Measurements from ENCODE around the gene KCNJ9.

The KCNJ9 gene

DNA sequence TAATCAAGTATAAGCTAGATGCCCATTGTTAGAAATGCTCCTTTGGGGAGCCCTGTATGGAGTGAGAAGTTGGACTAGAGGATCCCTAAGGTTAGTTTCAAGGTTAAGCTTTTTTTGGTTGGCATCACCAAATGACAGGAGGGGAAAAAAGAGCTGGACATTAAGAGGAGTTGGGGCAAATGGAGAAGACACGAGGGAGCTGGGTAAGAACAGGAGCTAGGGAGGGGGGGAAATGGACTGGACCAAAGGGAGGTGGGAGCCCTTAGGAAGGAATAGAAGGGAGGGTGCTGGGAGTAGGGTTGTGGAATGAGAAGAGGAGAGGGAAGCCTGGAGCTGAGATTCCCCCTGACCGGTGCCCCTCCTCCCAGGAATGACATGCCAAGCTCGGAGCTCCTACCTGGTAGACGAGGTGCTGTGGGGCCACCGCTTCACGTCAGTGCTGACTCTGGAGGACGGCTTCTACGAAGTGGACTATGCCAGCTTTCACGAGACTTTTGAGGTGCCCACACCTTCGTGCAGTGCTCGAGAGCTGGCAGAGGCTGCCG, 5.9 kb downstream of the KCNJ9 start:
- DNase-seq (ENCODE audit: low spot score): no peak

DNA sequence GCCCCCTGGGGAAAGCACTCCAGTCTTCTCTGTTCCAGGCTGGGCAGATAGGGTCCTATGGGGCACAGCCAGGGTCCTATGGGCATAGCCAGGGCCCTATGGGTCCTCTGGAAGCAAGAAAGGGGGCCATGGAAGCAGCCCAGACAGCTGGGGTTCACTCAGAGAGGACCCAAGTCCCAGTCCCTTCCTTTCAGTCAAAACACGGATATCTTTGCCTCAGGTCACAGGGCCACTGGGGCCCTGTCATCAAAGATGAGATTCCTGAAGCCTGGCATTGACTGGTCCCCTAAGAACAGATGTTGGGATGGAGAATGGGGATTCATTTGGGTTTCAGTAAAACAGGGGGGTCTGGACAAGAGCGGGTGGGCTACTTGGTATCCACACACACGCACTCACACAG, 8.5 kb downstream of the KCNJ9 start:
- DNase-seq (ENCODE audit: low spot score): no peak

DNA sequence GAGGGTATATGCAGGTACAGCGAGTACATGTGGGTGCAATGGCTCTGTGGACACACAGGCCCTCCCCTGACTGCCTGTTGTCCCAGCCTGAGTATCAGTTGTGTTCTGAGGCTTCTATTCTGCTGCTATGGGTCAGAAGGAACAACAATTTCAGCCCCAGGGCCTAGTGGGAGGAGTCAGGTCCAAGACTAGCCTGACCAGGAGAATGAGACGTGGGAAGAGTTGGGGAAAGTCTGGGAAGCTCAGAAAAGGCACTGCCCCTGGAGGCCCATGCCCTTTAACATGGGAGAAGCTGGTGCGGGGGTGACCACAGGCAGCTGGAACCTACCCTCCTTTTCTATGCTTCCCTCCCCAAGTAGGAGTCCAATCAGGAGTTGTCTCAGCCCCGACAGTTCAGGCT, 9.4 kb downstream of the KCNJ9 start:
- DNase-seq (ENCODE audit: low spot score): no peak

DNA sequence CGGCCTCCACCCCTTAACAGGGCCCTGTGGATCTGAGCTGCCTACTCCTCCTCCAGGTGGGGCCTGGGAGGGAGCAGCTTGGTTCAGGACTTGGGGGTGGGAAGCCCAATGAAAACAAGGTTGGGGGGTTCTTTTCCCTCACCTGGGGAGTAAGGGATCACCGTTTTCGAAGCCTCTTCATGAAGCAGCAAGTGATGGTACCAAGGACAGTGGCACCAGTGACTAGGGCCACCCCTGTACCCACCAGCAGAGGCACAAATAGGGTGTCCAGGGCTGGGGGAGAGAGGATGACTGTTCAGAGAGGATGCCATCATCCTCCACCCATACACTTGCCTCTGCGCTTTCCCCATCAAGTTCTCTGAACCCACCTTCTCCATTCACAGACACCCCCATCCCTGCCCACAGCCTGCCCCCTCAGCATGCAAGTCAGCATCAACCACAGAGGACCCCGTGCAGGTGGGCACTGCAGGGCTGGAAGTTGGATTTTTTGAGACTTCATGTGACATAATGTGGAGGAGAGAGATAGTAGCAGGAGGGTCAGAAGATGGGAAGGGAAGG, 10.4 kb downstream of the KCNJ9 start:
- no peak for DNase-seq (ENCODE audit: low spot score)

DNA sequence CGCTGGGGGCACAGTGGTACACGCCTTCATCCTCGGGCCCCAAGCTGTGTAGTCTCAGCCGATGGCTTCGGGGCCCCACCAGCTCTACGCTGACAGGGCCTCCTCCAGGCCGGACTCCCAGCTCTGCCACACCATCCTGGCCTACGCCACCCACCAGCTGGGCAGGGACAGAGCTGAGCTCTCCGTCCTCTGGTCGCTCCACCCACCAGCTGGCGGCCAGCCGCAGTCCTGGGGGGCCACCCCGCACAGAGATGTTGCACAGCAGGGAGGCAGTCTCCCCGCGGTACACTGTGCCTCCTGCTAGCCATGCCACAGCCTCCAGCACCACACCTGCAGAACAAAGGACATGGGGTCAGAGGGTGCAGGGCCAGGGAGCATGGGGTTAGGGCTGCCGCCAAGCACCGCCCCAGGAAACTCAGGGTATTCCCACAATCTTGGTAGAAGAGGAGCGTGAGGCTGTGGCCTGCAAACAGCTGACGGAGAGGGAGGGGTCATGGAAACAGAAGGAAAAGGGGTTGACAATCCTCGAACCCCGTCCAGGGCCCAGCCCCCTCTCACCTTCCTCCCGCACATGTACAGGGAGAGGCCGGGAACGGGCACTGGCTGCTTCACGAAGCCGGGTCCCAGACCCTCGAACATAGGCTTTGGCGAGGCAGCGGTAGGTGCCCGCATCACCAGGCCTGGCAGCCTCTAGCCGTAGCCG, 11.2 kb downstream of the KCNJ9 start:
- no peak for DNase-seq (ENCODE audit: low spot score)

DNA sequence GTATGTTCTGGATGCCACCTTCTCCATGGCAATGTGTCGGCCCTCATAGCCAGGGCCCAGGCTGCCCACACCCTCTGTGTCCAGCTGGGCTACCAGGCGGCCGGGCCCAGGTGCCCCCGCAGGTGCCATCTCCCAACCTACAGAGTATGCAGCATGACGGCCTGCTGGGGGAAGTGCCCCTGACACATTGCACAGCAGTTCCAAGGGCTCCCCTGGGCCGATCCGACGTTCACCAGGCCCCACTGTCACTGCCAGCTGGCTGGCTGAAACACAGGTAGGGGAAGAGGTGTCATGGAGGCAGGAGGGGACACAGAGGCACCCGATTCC, 11.7 kb downstream of the KCNJ9 start:
- no peak for DNase-seq (ENCODE audit: low spot score)

DNA sequence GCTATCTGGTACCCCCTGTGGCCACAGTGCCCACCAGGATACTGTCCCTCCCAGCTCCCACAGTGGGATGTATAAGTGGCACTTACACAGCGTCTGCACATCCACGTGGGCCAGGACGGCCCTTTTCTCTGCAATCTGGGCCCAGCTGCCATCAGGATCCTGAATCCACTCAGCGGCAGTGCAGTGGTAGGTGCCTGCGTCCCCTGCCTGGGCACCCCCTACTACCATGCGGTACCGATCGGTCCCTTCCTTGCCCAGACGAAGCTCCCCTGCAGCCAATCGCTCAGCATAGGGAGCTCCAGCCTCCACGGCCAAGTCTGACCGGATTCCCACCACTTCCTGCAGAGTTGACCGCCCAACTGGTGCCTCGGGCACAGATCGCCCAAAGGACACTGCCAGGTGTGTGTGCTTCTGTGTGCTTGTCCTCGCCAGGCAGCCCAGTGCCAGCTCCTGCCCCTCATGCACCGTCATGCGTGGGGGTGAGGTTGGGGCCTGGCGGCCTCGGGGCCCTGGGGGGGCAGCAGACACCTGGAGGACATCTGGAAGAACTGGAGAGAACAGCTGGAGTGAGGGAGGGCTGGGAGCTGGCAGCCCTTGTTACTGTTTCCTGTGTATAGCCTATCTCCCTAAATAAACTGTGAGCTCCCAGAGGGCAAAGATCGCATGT, 12.4 kb downstream of the KCNJ9 start:
- no peak for DNase-seq (ENCODE audit: low spot score)

DNA sequence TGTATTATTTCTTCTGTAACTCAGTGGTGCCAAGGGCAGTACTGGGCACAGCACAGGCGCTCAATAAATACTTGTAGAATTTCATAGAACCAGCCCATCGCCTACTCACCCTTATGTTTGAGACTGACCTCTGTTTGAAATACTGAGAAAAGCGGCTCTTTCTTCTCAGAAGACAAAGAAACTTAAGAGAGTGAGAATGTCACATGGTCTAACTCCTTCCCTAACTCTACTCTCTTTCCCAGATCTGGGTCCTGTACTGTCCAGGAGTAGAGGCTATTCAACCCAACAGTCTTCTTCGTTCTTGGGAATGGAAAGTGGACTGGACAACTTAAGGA, 12.9 kb downstream of the KCNJ9 start:
- no peak for DNase-seq (ENCODE audit: low spot score)

DNA sequence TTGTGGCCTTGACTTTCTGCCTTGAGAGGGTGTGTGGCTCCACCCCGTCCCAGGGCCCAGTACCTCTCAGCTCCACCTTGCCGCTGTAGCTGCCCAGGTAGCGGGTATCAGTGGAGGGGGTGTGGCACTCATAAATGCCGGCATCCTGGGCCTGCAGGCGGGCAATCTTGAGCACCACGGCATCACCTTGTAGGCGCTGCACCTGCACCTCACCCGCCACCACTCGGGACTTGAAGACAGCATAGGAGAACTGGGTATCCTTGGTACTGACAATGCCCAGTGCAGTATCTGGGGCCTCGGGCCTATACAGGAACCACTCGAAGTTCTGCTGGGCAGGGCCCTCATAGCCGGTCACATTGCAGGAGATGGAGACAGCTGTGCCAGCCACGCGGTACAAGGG, 13.5 kb downstream of the KCNJ9 start:
- no peak for DNase-seq (ENCODE audit: low spot score)

DNA sequence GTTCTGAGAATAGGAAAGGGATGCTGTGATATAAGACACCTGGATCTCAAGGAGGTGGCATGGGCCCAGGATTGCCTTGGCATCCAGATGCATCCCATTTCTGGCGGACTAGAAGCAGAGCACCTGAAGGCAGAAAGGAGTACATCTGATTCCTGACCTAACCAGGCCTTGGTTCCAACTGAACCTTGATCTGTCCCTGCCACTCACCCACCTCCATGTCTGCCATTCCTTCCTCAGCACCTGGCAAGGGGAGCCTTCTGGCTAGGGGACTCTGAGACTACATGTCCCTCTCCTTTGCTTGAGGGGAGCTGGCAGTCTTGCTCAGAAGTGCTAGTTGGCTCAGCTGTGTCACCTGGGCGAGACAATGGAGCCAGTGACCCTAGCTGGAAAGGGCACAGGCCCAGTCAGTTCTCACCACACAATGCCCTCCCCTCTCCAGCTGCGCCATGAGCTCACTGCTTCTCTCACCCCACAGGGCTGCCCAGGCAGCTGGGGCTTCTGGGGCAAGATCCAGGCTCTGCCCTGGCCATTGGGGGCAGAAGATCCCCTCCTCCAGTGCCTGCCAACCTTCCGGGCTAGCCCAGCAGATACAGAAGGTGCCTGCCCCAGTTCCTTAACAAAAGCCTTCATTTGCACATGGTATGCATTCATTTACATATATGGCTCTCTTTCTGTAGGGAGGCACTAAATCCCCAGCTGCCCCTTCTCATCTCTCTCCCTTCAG, 14.2 kb downstream of the KCNJ9 start:
- DNase-seq (ENCODE audit: low spot score): no peak

DNA sequence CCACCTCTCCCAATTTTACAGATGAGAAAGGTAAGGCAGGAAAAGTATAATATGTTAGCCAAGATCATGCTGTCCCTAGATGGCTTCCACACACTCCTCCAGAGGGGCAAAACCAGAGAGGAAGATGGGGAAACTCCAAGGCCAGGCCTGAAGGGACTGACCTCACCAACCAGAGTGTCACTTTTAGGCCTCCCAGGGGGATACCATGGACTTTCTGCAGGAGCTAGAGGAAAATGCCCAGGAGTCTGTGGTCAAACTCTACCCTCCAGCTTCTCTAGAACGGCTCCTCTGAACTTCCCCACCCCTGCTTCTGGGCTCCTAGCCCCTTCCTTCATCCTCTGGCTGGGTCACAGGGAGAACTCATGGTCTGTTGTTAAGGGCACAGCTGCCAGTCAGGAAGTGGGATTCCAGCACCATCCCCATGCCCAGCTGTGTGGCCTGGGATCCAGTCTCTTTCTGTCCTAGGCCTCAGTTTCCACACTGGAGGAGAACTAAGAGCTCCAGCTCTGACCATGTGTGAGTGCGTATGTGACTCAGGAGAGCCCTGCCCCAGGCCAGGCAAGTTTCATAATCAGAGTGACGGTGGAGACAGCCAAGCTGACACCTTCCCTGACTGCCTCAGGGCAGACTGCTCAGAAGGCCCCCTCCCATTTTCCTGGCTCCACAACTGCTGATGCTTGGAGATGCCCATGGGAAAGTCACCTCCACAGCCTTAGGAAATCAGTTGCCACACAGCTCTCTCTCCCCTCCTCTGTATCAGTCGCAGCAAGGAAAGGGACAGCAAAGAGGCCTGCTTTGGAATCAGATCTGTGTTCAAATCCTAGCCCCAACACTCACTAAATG, 15.2 kb downstream of the KCNJ9 start:
- peak; percentile 49 for DNase-seq (ENCODE audit: low spot score)

DNA sequence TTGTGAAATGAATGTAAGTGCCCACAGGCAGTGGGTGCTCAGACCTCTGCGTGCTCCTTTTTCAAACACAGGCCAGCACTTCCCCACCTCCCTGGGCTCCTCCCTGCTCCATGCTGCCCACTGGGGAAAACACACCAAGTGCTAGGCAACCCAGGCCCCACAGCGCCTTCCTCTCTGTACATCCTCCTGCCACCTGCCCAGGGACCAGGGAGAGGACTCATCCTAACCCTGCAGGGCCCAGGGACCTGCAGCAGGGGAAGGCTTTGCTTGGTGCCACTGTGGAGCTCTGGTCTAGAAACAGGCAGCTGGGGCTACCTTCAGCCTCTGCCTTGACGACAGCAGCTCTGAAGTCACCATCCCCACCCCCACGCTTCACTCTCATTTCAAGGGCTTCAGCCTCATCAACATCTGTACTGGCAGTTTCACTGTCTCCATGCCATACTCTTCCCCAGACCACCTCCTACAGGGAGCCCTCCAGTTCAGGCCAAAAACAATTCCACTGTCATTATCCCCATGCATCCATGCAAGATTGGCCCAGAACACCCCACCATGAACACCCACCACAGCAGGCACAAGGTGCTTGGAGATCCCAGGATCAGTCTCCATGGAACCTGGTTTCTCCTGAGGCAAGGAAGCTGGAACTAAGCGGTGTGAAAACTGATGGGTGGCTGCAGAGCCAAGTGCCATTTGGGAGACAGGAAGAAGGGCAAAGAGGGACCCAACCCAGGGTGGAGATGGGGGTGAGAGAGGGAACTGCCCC, 16.0 kb downstream of the KCNJ9 start:
- peak; percentile 8 for DNase-seq (ENCODE audit: low spot score)

DNA sequence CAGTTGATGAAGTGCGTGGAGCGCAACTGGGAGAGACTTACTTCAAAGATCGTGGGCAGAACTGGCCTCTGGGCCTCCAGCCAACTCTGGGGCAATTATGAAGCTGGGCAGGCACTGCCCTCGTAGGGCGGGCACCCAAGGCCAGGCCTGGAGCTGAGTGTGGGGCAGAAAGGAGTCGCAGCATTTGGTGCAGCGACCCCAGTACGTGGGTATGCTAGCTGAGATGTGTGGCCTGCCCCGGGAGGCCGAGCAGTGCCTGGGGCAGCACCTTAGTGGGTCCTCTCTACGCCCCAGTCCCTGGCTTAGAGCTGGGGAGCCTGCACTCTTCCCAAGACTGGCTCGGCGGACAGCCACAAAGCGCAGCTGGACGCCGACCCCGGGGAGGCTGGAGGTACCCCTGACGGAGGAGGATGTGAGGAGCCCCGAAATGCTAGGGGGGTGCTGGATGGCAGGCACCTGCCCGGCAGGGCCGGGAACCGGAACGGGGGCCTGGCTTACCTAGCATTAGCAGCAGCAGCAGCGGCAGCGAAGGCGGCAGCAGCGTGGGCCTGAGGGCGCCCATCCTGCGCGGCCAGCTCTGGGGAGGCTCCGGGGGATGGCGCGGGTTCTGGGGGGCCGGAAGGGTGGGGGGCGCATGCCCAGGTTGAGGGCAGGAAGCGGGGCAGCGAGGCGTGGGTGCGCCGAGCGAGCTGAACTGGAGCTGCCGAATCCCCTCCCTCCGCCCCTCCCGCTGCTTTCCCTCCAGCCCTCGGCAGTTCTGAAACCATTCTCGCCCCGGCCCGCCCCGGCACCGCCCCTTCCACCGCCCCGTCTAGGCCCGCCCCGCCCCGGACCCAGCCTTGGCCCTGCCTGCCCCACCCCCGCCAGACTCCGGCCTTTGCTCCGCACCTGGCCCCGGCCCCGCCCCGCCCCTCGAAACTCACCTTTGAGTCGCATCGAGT, 16.8 kb downstream of the KCNJ9 start, which contains the start of gene IGSF8:
IGSF8 (minus strand) TSS at position 709 of the 941 bp plus-strand sequence; CDS start at position 562, 147 bp downstream.
- peak; percentile 82 for DNase-seq (ENCODE audit: low spot score)

DNA sequence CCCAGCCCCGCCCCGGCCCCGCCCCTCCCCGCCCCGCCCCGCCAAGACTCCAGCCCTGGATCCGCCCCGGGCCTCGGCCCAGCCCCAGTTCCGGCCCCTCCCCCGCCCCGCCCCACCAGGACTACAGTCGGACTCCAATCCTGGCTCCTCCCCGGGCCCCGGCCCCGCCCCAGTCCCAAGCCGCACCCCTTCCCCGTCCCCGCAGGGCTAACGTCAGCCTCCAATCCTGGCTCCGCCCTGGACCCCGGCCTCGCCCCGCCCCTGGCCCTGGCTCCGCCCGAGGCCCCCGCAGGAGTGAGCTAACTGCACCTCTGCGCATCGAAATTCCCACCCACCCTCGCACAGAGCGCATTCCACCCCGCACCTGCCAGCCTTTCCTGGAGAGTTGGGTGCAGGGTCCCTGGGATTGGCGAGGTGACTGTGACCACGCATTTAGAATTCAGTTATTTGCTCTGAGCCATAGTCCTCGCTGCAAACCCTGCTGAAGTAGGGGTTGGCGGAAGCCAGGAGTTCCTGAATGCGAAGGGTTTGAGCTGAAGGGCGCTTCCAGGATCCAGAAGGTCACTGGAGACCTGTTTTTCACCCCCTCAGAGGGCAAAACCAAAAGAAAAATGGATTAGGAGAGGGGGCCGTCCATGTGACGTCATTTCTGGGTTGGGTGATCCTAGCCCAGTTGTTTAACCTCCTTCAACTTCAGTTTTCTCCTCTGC, 17.7 kb downstream of the KCNJ9 start:
- DNase-seq (ENCODE audit: low spot score): peak; percentile 92

DNA sequence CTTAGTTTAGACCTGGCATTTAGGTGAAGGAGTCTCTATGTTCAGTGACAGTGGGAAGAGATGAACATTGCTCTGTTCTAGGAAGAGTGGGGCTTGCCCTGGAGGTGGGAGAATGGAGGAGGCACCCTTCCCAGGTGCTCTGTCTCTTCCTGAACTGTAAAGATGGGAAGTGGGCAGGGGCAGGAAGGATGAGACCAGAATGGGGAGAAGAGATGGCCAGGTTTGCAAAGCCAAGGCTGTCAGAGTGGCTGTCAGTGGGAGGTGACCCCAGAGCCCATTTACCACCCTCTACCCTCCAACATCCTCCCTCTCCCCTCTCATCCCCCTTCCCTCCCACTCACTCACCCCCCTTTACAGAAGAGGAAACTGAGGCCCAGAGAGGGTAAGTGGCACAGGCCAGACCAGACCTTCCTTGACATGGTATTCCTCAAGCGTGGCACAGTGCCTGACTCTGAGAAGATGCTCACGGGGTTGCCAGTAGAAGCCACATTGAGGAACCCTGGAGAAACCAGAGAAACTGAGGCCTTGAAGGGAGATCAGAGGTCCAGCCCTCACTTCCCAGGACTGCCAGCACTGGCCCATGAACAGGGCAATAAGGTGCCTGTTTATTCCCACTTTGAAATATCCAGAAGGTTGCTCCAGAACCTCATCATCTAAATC, 18.5 kb downstream of the KCNJ9 start:
- no peak for DNase-seq (ENCODE audit: low spot score)

DNA sequence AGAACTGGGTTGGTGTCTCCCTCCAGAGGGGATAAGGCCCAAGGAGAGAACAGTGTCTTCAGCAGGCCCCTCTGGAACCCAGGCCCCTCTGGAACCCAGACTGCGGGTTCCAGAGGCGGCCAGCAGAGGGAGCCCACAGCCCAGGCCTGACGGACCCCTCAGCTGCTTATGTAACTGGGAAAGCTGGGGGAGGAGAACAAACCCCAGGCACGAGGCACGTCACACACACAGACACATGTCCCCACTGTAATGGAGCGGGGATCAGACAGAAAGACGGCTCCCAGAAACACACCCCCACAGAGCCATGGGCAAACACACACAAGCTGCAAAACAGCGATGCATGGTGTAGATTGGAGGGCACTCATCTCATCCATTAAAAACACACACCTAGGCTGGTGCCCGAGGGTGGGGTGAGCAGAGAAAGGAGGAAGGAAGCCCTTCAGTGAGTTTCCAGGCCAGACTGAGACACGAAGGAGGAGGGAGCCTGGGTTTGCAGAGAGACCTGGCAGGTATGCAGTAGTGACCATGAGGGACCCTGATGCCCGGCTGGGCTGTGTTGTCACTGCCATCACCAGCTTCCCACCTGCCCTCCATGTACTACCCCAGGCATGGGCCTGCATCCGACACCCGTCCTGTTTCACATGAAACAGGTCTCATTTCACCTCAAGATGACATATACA, 19.8 kb downstream of the KCNJ9 start:
- DNase-seq (ENCODE audit: low spot score): peak; percentile 78

DNA sequence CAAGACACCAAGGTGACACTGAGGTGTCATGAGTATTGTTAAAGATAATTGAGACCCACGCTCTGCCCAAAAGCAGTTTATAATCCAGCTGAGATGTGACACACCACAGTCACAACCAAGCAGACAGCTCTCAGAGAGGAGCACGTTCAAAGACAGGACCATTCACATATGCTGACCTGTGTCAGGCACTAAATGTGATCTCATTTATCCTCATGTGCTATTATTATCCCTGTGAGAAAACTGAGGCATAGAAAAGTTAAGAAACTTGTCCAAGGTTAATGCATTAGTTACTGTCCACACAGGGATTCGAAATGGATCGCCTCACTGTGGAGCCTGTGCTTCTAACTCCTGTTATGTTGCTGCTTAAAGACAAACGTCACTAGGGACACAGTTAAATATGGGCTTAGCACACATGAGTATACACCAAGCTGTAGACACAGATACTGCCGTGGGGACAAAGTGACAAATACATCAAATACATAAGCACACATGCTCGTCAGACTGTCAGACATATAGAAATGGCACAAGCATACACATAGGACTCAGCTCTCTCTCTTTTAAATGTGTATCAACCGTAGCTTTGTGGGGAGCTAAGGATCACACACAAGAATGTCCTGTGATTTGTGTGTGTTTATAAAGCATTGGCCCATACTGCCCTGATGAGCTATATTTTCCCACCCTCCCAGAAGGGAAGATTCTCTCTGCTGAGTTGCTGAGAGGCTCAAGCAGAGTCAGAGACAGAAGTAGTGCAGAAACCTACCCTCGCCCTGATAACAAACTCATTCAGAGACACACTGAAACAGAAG, 20.6 kb downstream of the KCNJ9 start:
- DNase-seq (ENCODE audit: low spot score): no peak
